Stimulated activated CD4-positive, alpha-beta T cell treated with anti-CD3 and anti-CD28 coated beads, TNF-alpha, amount 100 ng/mL, for 4 hours (primary cell): ENCODE data around the gene SLC39A2.
A peak's percentile ranks its signal among the peaks of the same experiment; 100 is the strongest.
"Not testable (repeated sequence)": the region's sequence is repeated elsewhere in the genome, so short reads cannot be mapped to it uniquely, and the experiment has no call there.

Source experiments
- DNase-seq, 3 experiments: peaks; one replicate each; pipeline ENCODE4 v3.0.0-alpha.2; 2020; ENCODE audit warnings: low read depth in 3 of 3

SLC39A2 gene

DNA sequence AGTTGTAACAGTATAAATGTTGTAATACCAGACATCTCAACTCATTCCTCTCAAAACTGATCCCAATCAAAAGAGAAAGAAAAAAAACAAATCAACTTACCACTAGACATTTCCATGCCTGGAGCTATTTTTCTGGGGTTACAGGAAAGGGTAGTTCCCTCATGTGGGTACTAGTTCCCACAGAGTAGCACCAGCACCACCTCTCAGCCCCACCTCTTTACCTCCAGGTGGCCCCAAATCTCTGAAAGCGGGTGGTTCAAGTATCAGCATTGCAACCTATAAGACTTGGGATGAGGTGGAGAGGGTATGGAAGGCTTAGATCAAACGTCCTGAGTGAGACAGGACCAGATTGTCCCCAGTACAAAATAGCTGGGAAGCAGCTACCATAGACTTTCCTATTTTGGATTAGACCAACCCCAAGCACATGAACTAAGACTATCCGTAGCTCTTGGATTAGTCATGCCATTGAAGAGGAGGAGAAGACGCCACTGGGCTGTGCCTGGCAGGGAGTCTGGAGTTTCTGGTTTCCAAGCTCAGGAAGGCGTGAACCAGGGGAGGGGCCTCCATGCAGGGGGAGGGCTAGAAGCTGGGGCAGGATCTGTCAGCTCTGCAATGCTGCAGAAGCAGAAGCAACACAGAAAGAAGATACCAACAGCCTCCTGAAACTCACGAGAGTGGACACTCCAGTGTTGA, at the start of gene SLC39A2:
Gene SLC39A2, plus strand, starts transcription at position 620 of the 693 bp plus-strand sequence. CDS start 154 bp downstream, outside the sequence.
- DNase-seq = no peak

- not testable (repeated sequence) for DNase-seq
Observed at GRCh38 chr14:20954736-20955537, 44.2 kb upstream of the SLC39A2 start, which contains the start of gene RNASE2. RNASE2 (plus strand) TSS chr14:20955487; CDS start chr14:20955772, 285 bp downstream.

GRCh38 chr14:20955538-20955873, 43.6 kb upstream of the SLC39A2 start:
- not testable (repeated sequence) for DNase-seq

- no peak for DNase-seq
Observed at GRCh38 chr14:20956376-20956976, 42.6 kb upstream of the SLC39A2 start.

- not testable (repeated sequence) for DNase-seq
Observed at GRCh38 chr14:20958946-20959345, 40.1 kb upstream of the SLC39A2 start.

DNA sequence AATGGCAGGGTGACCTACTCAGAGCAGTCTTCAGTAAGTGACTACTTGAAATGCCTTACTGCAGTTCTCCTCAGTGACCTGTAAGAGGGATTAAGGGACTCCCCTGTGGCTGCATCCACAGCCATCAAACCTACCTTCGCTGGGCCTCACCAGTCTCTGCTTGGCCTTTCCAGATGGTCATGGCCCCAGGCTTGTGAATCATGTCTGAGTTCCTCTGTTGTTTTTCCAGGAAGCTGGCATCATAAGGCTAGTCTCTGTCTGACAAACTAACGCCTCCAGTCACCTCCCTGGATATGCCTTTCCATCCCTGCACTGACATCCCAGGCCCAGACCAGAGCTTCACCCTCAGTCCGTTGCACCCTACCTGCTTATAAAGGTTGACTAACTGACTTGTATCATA, 29.8 kb upstream of the SLC39A2 start:
- DNase-seq = no peak

- no peak for DNase-seq
Observed at GRCh38 chr14:20970647-20970982, 28.5 kb upstream of the SLC39A2 start.

DNA sequence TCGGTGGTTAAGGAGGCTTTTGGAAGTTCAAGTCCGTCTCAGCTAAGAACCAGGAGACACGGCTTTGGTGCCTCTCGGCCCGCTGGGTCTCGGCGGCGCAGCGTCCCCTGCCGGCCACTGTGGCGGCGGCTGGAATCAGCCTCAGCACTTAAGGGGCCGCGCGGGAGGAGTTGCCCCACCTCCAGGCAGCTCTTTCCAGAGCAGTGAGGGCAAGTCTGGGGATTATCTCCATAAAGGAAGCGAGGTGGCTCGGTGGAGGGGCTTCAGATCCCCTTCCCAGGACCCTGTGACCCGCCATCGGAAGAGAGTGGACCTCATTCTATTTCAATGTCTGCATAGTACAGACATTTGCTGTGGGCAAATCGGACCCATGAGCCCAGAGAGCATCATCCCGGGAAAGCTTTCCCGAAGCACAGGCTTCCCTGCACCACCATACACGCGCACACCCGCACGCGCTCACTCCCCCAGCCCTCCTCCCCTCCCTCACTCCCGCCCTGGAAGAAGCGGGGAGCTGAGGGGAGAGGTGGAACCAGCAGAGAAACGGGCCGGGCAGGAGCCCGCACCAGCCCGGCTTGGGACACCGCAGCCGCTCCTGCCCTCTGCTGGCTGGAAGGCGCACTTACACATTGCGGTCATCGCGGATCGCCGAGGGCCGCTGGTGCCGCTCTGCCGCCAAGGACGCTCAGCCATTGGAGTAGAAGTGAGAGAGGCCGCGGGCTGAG, 27.9 kb upstream of the SLC39A2 start:
- peak; percentile 50 to 63 (median 61) for DNase-seq

GRCh38 chr14:20971705-20972021, 27.4 kb upstream of the SLC39A2 start:
- DNase-seq = no peak

GRCh38 chr14:20973501-20973900, 25.6 kb upstream of the SLC39A2 start:
- no peak for DNase-seq

GRCh38 chr14:20976291-20976690, 22.8 kb upstream of the SLC39A2 start:
- no peak for DNase-seq

GRCh38 chr14:20978687-20979086, 20.4 kb upstream of the SLC39A2 start:
- no peak for DNase-seq

GRCh38 chr14:20980906-20981305, 18.2 kb upstream of the SLC39A2 start:
- no peak for DNase-seq

- no peak for DNase-seq
Observed at GRCh38 chr14:20982646-20983369, 16.3 kb upstream of the SLC39A2 start.

DNA sequence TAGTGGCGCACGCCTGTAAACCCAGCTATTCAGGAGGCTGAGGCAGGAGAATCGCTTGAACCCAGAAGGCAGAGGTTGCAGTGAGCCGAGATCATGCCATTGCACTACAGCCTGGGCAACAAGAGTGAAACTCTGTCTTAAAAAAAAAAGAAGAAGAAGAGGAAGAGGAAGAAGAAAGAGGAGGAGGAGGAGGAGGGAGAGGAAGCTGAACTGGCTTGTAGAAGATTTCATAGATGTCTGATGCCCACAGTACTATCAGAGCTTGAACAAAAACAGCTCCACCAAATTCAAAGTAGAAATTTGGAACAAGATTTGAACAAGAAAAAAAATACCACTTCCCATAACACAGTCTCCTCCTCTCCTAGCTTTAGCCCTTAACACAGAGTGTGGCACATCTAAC, 13.4 kb upstream of the SLC39A2 start:
- DNase-seq = not testable (repeated sequence)

- DNase-seq = no peak
Observed at GRCh38 chr14:20986811-20987210, 12.3 kb upstream of the SLC39A2 start.

GRCh38 chr14:20988717-20989470, 10.2 kb upstream of the SLC39A2 start:
- no peak for DNase-seq

DNA sequence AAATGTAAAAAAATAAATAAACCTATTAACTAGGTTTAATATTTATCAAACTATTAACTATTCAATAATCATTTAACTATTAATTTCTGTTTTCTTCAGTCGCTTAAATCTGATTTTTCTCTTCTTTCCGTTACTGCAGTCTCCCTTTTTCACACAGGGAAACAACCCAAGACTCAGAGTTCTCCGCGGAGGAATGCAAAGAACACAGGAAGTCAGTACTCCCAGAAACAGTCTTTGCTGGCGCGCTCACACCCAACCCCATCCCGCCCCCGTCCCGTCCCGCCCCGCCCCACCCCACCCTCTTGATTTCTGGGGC, 9.7 kb upstream of the SLC39A2 start:
- DNase-seq = no peak

GRCh38 chr14:20989787-20990600, 9.1 kb upstream of the SLC39A2 start, which contains the start of gene METTL17:
METTL17 (plus strand) TSS chr14:20989980; CDS start chr14:20990003, 23 bp downstream.
- peak; percentile 56 to 69 (median 58) for DNase-seq

DNA sequence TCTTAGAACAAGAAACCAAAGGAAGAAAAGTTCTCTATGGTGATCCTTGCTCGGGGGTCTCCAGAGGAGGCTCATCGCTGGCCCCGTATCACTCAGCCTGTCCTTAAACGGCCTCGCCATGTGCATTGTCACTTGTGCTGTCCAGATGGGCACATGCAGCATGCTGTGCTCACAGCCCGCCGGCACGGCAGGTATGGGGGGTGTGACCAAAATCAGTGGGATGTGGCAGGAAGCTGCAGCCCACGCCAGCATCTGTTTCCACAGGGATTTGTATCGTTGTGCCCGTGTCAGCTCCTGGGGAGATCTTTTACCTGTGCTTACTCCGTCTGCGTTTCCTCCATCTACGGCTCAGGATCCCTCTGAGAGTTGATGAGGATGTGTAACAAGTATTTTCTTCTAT, 2.6 kb upstream of the SLC39A2 start:
- DNase-seq = no peak
